ENCODE results near the gene HOXA9.

DNA sequence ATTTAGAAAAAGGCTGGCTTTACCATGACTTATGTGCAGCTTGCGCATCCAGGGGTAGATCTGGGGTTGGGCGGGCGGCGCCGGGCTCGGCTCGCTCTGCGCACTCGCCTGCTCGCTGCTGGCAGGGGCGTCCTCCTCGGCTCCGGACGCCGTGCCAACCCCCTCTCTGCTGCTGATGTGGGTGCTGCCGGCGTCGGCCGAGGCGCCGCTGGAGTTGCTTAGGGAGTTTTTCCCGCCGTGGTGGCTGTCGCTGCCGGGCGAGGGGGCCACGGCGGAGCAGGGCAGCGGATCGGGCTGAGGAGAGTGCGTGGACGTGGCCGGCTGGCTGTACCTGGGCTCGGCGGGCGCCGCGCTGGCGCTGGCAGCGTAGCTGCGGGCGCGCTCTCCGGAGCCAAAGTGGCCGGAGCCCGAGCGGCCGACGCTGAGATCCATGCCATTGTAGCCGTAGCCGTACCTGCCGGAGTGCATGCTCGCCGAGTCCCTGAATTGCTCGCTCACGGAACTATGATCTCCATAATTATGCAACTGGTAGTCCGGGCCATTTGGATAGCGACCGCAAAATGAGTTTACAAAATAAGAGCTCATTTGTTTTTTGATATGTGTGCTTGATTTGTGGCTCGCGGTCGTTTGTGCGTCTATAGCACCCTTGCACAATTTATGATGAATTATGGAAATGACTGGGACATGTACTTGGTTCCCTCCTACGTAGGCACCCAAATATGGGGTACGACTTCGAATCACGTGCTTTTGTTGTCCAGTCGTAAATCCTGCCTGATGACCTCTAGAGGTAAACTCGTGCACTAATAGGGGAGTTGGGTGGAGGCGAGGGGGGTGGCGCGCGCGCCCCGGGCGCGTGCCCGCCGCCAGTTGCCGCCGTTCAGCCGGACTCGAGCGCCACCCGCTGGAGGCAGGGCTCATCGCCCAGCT lies 22.1 kb downstream of the HOXA9 start, which contains the start of gene HOXA5:
- TF ChIP-seq, protein P1, sequence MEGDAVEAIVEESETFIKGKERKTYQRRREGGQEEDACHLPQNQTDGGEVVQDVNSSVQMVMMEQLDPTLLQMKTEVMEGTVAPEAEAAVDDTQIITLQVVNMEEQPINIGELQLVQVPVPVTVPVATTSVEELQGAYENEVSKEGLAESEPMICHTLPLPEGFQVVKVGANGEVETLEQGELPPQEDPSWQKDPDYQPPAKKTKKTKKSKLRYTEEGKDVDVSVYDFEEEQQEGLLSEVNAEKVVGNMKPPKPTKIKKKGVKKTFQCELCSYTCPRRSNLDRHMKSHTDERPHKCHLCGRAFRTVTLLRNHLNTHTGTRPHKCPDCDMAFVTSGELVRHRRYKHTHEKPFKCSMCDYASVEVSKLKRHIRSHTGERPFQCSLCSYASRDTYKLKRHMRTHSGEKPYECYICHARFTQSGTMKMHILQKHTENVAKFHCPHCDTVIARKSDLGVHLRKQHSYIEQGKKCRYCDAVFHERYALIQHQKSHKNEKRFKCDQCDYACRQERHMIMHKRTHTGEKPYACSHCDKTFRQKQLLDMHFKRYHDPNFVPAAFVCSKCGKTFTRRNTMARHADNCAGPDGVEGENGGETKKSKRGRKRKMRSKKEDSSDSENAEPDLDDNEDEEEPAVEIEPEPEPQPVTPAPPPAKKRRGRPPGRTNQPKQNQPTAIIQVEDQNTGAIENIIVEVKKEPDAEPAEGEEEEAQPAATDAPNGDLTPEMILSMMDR (IDR thresholded peaks at IDR 0.05) = peak in 3 of 4 experiments; percentile 70 to 91 (median 82)
- peak; percentile 66 for TF ChIP-seq POLR2A (IDR thresholded peaks at IDR 0.05)
- TF ChIP-seq POLR2AphosphoS5 (IDR thresholded peaks at IDR 0.05) = peak; percentile 77
